ENCODE measurements around the gene MAG.

MAG gene

GRCh38 chr19:35287713-35288112 lies 4.2 kb upstream of the MAG start:
- Histone ChIP-seq H3K4me3 (ENCODE audit: low read depth, low read length, poor library complexity, severe bottlenecking) (no peak overlapping the region), H3K36me3 (ENCODE audit: insufficient read depth, low read length) (no peaks in the 10 kb centered on the region), H3F3A (ENCODE audit: insufficient read depth, low read length) (no peaks in the 10 kb centered on the region), H3K27ac (ENCODE audit: low read depth, low read length, poor library complexity, severe bottlenecking) (no peak overlapping the region), H3K27me3 (ENCODE audit: insufficient read depth, low read length) (no peaks in the 10 kb centered on the region), H3K9me3 (ENCODE audit: low read length) (no peaks in the 10 kb centered on the region), H3K9me2 (ENCODE audit: low read depth, low read length) (no peaks in the 10 kb centered on the region), H3K79me2 (ENCODE audit: insufficient read depth, low read length) (no peaks in the 10 kb centered on the region), H3K4me2 (ENCODE audit: low read length) (no peak overlapping the region), H3K4me1 (ENCODE audit: insufficient read depth, low read length, severe bottlenecking) (peaks cover 8% of the 10 kb centered on the region), H2AFZ (ENCODE audit: low read length) (no peak overlapping the region), H4K20me1 (ENCODE audit: insufficient read depth, low read length) (no peaks in the 10 kb centered on the region), H3K9ac (ENCODE audit: low read length) (no peak overlapping the region)
- TF ChIP-seq EZH2 (IDR thresholded peaks at IDR 0.05; ENCODE audit: borderline replicate concordance, low read length): no peak
- no peak for TF ChIP-seq CTCF (IDR thresholded peaks at IDR 0.05; ENCODE audit: low read length)

GRCh38 chr19:35288331-35288730 lies 3.6 kb upstream of the MAG start:
- peaks cover 14% of the 10 kb centered on the region for H3K4me1 ChIP-seq (ENCODE audit: insufficient read depth, low read length, severe bottlenecking)
- no peaks in the 10 kb centered on the region for H3F3A ChIP-seq (ENCODE audit: insufficient read depth, low read length)
- no peak overlapping the region for H3K4me2 ChIP-seq (ENCODE audit: low read length)
- no peak for TF ChIP-seq EZH2 (IDR thresholded peaks at IDR 0.05; ENCODE audit: borderline replicate concordance, low read length)
- TF ChIP-seq CTCF (IDR thresholded peaks at IDR 0.05; ENCODE audit: low read length): no peak
- H3K9me3 ChIP-seq (ENCODE audit: low read length): no peaks in the 10 kb centered on the region
- no peak overlapping the region for H2AFZ ChIP-seq (ENCODE audit: low read length)
- no peaks in the 10 kb centered on the region; the same call in 1 of the 2 replicates for H3K27me3 ChIP-seq (ENCODE audit: insufficient read depth, low read length)
- no peak overlapping the region for H3K4me3 ChIP-seq (ENCODE audit: low read depth, low read length, poor library complexity, severe bottlenecking)
- H3K9me2 ChIP-seq (ENCODE audit: low read depth, low read length): no peaks in the 10 kb centered on the region
- no peaks in the 10 kb centered on the region for H3K79me2 ChIP-seq (ENCODE audit: insufficient read depth, low read length)
- no peak overlapping the region for H3K27ac ChIP-seq (ENCODE audit: low read depth, low read length, poor library complexity, severe bottlenecking)
- no peak overlapping the region for H3K9ac ChIP-seq (ENCODE audit: low read length)
- no peaks in the 10 kb centered on the region for H3K36me3 ChIP-seq (ENCODE audit: insufficient read depth, low read length)
- H4K20me1 ChIP-seq (ENCODE audit: insufficient read depth, low read length): no peaks in the 10 kb centered on the region

DNA sequence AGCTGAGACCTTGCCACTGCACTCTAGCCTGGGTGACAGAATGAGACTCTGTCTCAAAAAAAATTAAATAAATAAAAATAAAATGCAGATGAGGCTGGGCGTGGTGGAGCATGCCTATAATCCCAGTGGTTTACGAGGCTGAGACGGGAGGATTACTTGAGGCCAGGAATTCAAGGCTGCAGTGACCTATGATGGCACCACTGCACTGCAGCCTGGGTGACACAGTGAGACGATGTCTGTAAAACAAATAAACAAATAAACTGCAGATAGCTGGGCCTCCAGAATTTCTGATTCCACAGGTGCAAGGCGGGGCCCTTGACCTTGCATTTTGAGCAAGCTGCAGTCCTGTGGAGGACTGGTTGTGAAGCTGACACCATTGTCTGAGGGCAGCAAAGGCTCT lies 3.1 kb upstream of the MAG start:
- Histone ChIP-seq H3K9me3 (ENCODE audit: low read length) (no peaks in the 10 kb centered on the region), H3K27me3 (ENCODE audit: insufficient read depth, low read length) (no peaks in the 10 kb centered on the region; the same call in 1 of the 2 replicates), H3K4me3 (ENCODE audit: low read depth, low read length, poor library complexity, severe bottlenecking) (no peak overlapping the region), H3K4me1 (ENCODE audit: insufficient read depth, low read length, severe bottlenecking) (peaks cover 15% of the 10 kb centered on the region), H3K36me3 (ENCODE audit: insufficient read depth, low read length) (no peaks in the 10 kb centered on the region), H3K9ac (ENCODE audit: low read length) (no peak overlapping the region), H2AFZ (ENCODE audit: low read length) (no peak overlapping the region), H3K27ac (ENCODE audit: low read depth, low read length, poor library complexity, severe bottlenecking) (no peak overlapping the region), H3K9me2 (ENCODE audit: low read depth, low read length) (no peaks in the 10 kb centered on the region), H3F3A (ENCODE audit: insufficient read depth, low read length) (no peaks in the 10 kb centered on the region), H3K79me2 (ENCODE audit: insufficient read depth, low read length) (no peaks in the 10 kb centered on the region), H3K4me2 (ENCODE audit: low read length) (no peak overlapping the region), H4K20me1 (ENCODE audit: insufficient read depth, low read length) (no peaks in the 10 kb centered on the region)
- no peak for TF ChIP-seq CTCF (IDR thresholded peaks at IDR 0.05; ENCODE audit: low read length)
- no peak for TF ChIP-seq EZH2 (IDR thresholded peaks at IDR 0.05; ENCODE audit: borderline replicate concordance, low read length)

All from OCI-LY1 (cell line).